ENCODE measurements around the gene NRL. TPM values are rescaled to one million over a fixed set of nuclear protein-coding genes. Genes with fewer than 3 reads are reported as not detected.
A peak's percentile ranks its signal among the peaks of the same experiment; 100 is the strongest.

The NRL gene
- total and polyA plus RNA-seq, 10 of the 15 experiments (the other 5 are each of a cell fraction or from before 2014, with no cell fraction given), result 0.11 to 4.4 (median 2.2) TPM

DNA sequence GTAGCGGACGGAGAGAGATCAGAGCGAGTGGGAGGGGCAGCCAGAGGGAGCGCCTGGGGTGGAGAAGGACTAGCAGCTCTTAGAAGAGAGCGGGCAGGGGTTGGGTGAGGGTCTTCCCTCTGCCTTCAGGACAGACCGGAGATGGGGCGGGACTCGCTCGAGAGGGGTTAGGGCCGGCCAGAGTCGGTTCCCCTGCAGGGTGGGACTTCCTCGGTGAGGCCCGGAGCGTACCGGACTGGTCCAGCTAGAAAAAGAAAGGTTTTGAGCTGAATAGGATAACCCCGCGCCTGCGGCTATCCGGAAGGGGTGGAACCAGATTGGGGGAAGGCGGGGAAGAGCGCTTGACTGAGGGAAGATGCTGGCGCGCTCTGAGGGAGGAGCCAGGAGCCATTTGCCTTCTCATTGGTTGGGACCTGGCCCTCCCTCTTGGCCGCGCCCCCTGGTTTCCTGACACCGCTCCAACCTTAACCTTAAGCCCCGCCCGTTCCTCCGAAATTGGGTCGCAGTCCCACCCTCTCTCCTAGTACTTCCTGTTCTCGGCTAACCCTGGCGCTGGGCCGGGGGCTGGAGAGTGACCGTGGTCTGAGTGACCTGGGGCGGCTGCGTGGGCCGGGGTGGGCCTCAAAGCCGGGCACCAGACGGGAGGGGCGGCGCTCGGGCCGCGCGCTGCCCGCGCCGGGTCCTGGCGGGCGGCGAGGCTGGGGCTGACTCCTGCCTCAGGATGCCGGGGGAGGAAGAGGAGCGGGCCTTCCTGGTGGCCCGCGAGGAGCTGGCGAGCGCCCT is 32.4 kb upstream of the NRL start, which contains the start of gene RNF31 (continued):
- TF ChIP-seq RELA (IDR thresholded peaks at IDR 0.05; ENCODE audit: borderline replicate concordance, partially characterized antibody), result peak; percentile 21
- TF ChIP-seq NFXL1 (IDR thresholded peaks at IDR 0.05; ENCODE audit: borderline replicate concordance), result 0 out of 2 replicates have a peak, but pooled peaks have one; percentile 30
- 0 out of 4 replicates have a peak, but pooled peaks have one; percentile 1 to 19 for TF ChIP-seq SRF (IDR thresholded peaks at IDR 0.05; ENCODE audit: low read depth in 2 of 2, low read length in 2 of 2)
- no peak; the same call in 1 of the 2 replicates for TF ChIP-seq POLR2AphosphoS2 (IDR thresholded peaks at IDR 0.05; ENCODE audit: low read depth, low read length)
- TF ChIP-seq, protein P1, sequence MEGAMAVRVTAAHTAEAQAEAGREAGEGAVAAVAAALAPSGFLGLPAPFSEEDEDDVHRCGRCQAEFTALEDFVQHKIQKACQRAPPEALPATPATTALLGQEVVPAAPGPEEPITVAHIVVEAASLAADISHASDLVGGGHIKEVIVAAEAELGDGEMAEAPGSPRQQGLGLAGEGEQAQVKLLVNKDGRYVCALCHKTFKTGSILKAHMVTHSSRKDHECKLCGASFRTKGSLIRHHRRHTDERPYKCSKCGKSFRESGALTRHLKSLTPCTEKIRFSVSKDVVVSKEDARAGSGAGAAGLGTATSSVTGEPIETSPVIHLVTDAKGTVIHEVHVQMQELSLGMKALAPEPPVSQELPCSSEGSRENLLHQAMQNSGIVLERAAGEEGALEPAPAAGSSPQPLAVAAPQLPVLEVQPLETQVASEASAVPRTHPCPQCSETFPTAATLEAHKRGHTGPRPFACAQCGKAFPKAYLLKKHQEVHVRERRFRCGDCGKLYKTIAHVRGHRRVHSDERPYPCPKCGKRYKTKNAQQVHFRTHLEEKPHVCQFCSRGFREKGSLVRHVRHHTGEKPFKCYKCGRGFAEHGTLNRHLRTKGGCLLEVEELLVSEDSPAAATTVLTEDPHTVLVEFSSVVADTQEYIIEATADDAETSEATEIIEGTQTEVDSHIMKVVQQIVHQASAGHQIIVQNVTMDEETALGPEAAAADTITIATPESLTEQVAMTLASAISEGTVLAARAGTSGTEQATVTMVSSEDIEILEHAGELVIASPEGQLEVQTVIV (IDR thresholded peaks at IDR 0.05; ENCODE audit: borderline replicate concordance, partially characterized antibody), result peak; percentile 20
- no peak for TF ChIP-seq POLR2AphosphoS5 (IDR thresholded peaks at IDR 0.05; ENCODE audit: low read length)
- TF ChIP-seq YBX1 (IDR thresholded peaks at IDR 0.05), result no peak
- TF ChIP-seq ZNF622 (IDR thresholded peaks at IDR 0.05), result no peak
- no peak; the same call in 1 of the 2 replicates for TF ChIP-seq HDGF (IDR thresholded peaks at IDR 0.05)
- TF ChIP-seq STAT3 (IDR thresholded peaks at IDR 0.05; ENCODE audit: low read depth, low read length), result no peak
- TF ChIP-seq POLR2A (IDR thresholded peaks at IDR 0.05; ENCODE audit: low read depth, low read length), result peak; percentile 28
- TF ChIP-seq MEF2A (IDR thresholded peaks at IDR 0.05; ENCODE audit: insufficient read depth, low read depth, low read length), result no peak
- no peak for TF ChIP-seq ZSCAN29 (IDR thresholded peaks at IDR 0.05)
- TF ChIP-seq CBX3 (IDR thresholded peaks at IDR 0.05; ENCODE audit: borderline replicate concordance, low read depth), result no peak
- TF ChIP-seq ETV6 (conservative IDR thresholded peaks at IDR 0.05 in 1 of 2, IDR thresholded peaks at IDR 0.05 in 1 of 2; ENCODE audit: borderline replicate concordance in 1 of 2, low read depth in 1 of 2), result no peak
- peak; percentile 25; the same call in 1 of the 2 replicates for TF ChIP-seq SIN3A (IDR thresholded peaks at IDR 0.05; ENCODE audit: low read depth, low read length)
- no peak for TF ChIP-seq SIX5 (IDR thresholded peaks at IDR 0.05; ENCODE audit: low read depth, low read length, severe bottlenecking)
- peak; percentile 81 for TF ChIP-seq GABPA (IDR thresholded peaks at IDR 0.05; ENCODE audit: low read depth)
- no peak for TF ChIP-seq FOS (IDR thresholded peaks at IDR 0.05; ENCODE audit: borderline replicate concordance, extremely low read depth, insufficient read length)
- no peak for TF ChIP-seq CREB1 (IDR thresholded peaks at IDR 0.05; ENCODE audit: low read depth)
- TF ChIP-seq IKZF1 (conservative IDR thresholded peaks at IDR 0.05), result no peak; the same call in none of the 2 replicates
- TF ChIP-seq BCL11A (IDR thresholded peaks at IDR 0.05; ENCODE audit: low read depth, low read length), result no peak
- TF ChIP-seq WRNIP1 (IDR thresholded peaks at IDR 0.05; ENCODE audit: borderline replicate concordance, low read depth, low read length), result no peak
- TF ChIP-seq CEBPB (IDR thresholded peaks at IDR 0.05; ENCODE audit: borderline replicate concordance in 1 of 2, low read depth in 2 of 2, low read length in 2 of 2), result no peak
- no peak for TF ChIP-seq RBBP5 (conservative IDR thresholded peaks at IDR 0.05)
- TF ChIP-seq NFYB (IDR thresholded peaks at IDR 0.05; ENCODE audit: insufficient read depth, low read depth, low read length), result peak; percentile 89
- no peak; the same call in 1 of the 2 replicates for TF ChIP-seq MTA2 (IDR thresholded peaks at IDR 0.05; ENCODE audit: low read depth)
- no peak for TF ChIP-seq ZNF274 (IDR thresholded peaks at IDR 0.05; ENCODE audit: insufficient read depth, insufficient read length)
- no peak for TF ChIP-seq TCF12 (IDR thresholded peaks at IDR 0.05; ENCODE audit: low read depth, low read length)
- peak; percentile 86 for TF ChIP-seq LARP7 (IDR thresholded peaks at IDR 0.05)

Data from GM12878 (cell line).